GM19035 (cell line): ENCODE measurements around the gene C19orf85.
A peak's percentile ranks its signal among the peaks of the same experiment; 100 is the strongest.

ENCODE experiments used
- ATAC-seq: cut with Tn5 transposase; IDR thresholded peaks from one replicate; pipeline ENCODE4 v1.9.1; 2021; ENCODE audit not compliant: unreplicated experiment

The C19orf85 gene

DNA sequence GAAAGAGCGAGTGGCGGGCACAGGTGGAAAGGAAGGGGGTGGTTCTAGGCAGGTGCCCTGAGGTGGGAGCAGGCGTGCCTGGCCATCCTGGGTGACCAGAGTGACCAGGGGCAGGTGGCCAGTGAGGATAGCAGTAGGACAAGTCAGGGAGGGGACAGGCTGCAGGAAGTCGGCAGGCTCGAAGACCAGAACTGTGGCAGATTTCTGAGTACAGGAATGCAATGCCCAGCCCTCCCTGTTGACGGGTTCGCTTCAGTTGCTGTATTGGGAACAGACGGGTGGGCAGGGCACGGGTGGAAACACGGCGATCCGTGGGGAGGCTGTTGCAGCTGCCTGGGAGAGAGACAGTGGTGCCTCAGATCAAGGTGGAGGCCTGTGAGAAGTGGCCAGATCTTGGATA lies 13.8 kb upstream of the C19orf85 start:
- no peak for ATAC-seq

DNA sequence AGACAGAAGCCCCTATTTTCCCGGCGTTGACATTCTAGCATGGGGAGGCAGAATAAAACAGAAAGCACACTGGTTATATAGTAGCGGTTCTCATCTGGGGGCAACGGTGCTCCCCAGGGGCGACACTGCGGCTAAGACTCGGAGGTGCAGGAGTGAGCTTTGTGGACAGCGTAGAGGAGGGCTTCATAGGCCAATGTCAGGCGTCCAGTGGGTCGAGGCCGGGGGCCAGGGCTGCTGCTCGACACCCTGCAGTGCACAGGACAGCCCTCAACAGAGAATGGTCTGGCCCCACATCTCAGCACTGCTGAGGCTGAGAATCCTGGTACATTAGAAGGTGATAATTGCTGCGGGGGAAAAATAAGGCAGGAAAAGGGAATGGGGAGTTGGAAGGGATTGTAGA lies 13.4 kb upstream of the C19orf85 start:
- ATAC-seq, result no peak

DNA sequence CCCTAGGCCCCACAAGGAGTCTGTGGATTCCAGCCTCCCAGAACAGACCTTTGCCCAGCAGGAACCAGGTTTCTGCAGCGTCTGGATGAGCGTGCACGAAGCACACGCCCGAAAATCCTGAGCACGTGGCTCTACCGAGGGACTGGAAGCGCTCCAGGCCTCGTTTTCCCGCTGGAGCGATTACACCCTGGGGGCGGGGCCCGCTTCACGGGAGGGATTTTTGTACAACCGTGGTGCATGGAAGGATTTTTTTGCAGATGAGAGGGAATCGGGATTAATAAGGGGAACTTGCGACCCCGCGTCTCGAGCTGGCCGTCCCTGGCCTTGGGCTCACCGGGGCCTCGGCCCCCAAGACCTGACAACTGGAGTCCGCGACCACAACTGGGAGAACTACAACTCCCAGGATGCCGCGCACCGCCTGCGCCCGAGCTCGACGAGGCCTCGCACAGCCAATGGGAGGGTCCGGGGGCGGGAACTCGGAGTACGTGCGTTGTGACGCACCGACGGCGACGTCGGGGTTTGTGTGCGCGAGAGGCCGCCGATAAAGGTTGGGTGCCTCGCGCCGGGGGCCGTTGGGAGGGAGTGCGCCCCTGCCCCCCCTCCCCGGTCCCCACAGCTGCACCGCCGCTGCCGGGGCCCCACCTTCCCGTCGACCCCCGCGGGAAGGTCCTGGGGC lies 11.7 kb upstream of the C19orf85 start, which contains the start of gene ZNF628:
Gene ZNF628, plus strand, starts transcription at position 518 of the 676 bp plus-strand sequence. CDS start 3,294 bp downstream, outside the sequence.
- peak; percentile 88 for ATAC-seq

DNA sequence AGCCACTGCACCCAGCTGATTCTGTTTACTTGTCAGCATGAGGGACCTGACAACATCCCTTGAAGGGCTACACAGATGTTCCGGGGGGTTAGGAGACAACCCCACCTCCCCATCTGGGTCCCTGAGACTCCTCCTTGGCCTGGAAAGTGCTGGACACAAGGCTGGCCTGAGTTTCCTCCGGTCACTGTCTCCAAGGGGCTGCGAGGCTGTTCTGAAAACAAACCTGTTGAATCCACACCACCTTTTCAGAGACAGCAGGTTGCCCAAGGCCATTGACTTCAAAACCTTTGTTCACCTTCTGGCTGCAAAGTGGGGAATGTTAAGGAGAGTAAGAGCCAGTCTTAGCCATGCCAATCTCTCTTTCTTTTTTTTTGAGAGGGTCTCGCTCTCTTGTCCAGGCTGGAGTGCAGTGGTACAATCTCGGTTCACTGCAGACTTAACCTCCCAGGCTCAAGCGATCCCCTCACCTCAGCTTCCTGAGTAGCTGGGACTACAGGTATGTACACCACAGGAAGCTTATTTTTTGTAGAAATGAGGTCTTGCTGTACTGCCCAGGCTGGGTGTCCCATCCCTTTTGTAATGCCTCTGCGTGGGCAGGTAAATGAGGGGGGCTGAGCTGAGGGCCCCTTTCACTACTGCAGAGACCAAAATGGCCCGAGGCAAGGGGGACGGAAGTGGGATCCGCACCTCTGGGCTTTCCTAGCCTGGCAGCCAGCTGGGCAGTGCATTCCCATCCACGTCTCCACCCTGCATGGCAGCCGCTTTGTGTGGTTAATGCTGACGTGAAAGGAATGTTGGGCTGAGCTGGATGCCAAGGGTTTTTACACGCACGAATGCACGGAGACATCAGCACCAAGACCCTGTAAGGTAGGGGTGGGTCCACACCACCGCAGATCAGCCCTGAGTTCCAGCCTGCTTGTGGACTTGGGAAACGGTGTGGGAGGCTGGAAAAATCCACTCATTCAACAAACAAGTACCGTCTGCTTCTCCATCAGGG lies 10.0 kb upstream of the C19orf85 start:
- ATAC-seq, result no peak

DNA sequence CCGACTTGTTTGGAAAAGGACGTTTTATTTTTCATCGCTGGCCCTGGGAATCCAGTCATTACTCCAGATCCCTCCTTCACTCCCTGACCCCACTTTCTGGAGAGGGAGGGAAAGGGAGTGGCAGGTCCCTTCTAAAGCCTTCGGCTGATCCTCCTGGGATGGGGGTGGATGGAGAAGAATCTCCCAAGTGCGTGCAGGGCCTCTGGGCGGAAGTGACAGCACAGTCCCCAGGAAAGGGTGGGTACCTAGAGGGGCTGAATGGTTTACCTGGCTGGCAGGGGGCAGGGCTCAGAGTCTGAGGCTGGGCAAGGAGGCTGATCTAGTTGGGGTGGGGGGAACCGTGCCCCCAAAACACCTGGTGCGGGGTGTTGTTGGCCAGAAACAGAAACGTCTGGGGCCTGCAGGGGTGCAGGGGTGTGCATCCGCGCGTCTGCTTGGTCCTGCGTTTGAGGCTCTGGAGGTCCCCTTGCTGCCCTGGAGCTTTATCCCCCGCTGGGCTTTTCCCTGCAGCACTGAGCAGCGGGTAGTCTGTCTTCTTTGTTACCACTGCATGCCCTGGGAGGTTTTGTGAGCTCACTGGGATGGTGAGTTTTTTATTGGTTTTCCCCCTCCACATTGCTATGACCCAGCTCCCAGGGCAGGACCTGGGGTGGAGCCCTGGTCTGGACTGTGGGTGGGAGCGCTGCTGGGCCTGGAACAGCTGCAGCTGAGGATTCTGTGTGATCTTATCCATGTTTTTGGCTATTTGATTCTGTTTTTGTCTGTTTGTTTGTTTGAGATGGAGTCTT lies 8.9 kb upstream of the C19orf85 start:
- no peak for ATAC-seq

DNA sequence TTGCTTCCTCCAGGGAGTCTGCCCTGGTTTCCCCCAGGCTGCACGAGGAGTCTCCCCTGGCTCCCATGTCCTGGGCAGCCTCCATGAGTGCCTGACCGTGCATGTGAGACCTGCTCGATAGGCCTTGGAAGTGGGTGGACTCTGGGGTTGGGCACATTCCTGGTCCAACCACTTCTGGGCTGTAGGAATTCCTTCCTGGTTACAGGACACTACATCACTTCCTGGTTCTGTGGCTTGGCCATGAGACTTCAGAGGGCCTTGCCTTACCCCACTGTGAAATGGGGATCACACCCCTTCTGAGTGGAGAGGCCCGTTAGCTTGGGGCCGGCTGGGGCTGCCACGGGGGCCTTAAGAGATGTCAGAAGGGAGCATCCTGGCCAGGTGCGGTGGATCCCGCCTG lies 7.9 kb upstream of the C19orf85 start:
- no peak for ATAC-seq

DNA sequence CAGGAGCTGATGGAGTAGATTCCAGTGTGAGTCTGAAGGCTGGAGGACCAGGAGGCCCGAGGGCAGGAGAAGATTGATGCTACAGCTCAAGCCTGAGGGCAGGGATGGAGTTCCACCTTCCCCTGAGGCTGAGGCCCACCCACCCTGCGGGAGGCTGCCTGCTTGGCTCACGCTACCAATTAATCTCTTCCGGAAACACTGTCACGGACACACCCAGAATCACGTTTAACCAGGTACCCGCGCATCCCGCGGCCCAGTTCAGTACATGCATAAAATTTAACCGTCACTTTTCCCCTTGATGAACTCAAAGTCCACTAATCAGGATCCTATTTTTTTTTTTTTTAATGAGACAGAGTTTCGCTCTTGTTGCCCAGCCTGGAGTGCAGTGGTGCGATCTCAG lies 6.7 kb upstream of the C19orf85 start:
- no peak for ATAC-seq

DNA sequence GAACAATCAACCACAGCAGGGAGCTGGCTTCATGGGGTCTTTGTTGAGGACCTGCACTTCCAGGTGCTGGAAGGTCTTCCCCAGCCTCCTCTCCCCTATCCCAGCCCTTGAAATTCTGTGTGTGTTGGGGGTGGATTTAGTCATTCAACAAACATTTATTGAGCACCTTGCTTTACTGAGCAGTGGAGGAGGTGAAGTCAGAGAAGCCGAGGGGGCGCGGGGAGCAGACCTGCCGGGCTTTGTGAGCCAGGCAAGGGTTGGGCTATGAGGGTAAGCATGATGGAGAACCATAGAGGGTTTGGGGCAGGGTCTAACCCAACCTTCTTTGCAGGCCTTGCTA lies 3.5 kb upstream of the C19orf85 start:
- ATAC-seq, result no peak

DNA sequence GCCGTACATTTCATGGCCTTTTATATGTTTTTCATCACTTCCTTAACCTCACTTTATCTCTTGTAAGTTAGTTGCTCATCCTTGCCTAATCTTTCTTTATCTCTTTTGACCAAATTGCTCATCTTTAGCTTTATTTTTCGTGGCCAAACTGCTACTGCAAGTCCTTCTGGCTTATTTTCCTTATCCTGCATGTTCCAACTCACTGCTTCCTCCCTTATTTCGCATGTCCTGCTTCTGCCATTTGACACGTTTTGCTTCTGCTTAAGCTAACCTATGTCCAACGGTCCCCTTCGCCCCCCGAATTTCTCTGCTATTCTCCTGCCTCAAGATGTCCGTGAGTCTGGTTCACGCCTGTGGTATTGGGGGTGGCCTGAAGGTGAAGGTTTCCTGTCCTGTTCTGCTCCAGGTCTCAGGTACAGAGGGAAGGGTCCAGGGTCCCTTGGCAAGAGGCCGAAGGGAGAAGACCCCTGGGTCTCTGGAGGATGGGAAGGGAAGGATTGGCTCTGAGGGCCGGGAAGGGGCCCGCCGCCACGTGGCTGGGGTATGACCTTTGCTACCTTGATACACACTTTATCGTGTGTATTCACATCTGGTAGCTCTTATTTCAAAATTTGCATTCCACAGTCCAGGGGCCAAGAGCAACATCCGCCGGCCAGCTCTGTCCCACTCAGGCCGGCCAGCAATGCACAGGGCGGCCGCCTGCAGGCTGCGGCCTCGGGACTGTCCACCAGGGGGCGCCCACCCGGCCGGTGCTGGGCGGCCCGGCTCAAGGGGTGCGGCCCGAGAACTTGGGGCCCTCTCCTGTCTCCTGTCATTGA lies 2.9 kb upstream of the C19orf85 start:
- ATAC-seq, result no peak

DNA sequence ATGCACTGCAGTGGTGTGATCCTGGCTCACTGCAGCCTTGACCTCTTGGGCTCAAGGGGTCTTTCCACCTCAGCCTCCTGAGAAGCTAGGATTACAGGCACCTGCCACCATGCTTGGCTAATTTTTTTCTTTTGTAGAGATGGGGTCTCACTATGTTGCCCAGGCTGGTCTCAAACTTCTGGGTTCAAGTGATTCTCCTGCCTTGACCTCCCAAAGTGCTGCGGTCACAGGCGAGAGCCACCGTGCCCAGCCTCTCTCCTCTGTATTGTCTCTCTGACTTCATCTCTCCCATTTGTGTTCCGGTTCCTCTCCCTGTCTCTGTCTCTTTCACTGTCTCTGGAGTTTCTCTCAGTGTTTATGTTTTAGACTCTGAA lies 1.7 kb upstream of the C19orf85 start:
- ATAC-seq, result no peak

DNA sequence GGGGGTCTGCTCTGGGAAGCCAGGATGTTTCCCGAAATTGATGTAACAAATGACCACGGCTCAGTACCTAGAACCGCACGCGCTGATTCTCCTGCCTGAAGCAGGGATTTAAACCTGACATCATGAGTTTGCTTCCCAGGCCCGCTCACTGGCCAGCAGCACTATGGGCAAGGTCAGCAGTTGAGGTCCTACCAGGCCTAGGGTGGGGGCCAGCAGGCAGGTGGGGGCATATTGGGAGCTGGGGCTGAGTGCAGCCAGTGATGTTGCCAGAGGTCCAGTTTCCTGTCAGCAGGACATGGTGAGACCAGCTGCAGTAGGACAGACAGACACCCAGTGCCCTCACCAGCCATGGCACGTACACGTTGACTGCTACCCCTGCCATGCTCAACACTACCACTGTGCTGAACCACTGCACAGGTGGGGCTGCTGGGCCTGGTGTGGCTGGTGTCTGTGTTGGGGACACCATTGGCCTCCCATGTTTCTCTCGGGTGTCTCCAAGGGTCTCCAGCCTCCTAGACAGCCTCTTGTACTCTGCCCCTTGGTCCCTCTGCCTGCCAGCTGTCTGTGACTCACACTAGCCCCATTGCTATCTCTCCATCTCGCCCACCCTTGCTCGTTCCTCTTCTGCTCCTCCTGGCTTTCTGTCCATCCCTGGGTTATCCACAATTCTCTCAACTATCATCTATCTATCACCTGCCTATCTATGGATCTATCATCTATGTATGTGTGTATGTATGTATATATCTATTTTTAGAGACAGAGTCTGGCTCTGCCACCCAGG lies 1.1 kb upstream of the C19orf85 start:
- ATAC-seq, result no peak

DNA sequence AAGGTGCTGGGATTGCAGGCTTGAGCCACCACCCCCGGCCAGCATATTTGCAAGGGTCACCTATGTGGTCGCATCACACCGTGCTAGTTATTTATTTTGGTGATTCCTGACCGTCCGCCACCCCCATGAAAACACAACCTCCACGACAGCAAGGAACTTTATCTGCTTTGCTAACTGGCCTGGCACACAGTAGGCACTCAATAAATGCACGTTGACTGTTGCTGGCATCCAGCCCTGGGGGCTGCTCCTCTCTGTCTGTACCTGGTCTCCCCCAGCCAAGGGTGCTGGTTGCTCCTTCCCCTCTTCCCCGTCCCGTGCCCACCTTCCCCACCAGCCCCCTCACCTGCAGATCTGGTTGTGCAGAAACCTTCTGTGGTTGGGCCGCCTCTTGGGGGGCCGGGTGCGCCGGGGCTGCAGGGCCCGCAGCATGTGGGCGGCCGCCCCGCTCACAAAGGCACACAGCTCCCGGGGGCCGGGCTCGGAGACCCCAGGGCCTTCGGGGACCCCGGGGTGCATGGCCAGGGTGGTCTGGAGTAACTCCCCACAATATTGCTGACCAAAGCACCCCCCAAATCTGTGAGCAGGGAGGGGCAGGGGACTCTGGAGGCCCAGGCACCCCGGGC lies 401 bp downstream of the C19orf85 start:
- ATAC-seq, result no peak

DNA sequence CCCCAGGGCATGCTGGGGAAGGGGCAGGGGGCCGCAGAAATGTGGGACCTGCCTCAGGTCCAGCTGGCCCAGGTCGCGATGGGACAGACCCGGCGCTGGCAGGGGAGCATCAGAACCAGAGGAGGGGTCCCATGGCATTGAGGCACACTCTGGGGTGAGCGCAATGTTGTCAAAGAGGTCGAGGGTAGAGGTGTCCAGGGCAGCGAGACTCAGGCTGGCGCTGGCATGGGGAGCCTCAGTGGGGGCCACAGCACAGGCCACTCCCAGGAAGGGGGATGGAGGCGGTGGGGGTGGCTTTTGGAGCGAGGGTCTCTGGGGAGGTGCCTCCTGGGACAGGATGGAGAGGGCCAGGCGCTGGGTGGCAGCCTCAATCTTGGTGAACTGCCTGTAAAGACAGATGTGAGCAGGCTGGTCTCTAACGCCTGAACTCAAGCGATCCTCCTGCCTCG lies 944 bp downstream of the C19orf85 start:
- ATAC-seq, result no peak

DNA sequence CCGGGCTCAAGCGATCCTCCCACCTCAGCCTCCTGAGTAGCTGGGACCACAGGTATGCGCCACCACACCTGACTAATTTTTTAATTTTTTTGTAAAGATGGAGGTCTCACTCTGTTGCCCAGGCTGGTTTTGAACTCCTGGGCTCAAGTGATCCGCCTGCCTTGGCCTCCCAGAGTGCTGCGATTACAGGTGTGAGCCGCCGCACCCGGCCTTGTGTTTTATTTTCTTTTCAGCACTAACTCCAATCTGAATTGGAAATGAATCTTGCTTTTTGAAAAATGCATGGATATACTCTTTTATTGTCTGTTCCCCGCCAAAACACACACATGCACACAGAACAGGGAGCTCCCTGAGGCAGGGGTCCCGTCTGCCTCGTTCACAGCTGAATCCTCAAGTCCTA lies 1.8 kb downstream of the C19orf85 start:
- no peak for ATAC-seq

DNA sequence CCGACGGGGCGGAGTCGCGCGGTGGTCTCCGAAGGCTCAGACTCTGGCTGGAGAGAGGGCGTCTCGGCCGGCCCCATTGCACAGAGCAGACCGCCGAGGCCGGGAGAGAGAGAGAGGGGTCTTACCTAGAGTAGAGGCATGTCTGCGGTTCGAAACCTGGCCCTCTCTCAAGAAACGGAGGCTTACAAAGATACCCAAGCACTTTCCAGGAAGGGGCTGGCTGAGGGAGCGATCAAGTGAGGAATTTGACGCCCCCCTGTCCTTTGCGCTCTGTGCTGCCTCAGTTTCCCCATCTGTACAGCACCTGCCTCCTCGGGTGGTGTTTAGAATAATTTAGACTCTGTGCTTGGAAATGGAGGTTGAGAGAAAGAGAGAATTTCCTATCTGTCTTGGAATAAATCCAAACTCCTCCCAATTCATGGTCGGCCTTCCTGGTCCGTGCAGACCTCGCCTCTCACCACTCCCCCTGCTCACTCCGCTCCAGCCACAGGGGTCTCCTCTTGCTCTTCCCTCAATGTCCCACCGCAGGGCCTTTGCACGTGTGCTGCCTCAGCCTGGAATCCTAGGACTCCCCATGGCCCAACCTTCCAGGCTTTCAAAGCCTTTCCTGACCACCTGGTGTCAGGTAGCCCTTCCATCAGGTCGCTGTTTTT lies 2.5 kb downstream of the C19orf85 start:
- ATAC-seq, result no peak

DNA sequence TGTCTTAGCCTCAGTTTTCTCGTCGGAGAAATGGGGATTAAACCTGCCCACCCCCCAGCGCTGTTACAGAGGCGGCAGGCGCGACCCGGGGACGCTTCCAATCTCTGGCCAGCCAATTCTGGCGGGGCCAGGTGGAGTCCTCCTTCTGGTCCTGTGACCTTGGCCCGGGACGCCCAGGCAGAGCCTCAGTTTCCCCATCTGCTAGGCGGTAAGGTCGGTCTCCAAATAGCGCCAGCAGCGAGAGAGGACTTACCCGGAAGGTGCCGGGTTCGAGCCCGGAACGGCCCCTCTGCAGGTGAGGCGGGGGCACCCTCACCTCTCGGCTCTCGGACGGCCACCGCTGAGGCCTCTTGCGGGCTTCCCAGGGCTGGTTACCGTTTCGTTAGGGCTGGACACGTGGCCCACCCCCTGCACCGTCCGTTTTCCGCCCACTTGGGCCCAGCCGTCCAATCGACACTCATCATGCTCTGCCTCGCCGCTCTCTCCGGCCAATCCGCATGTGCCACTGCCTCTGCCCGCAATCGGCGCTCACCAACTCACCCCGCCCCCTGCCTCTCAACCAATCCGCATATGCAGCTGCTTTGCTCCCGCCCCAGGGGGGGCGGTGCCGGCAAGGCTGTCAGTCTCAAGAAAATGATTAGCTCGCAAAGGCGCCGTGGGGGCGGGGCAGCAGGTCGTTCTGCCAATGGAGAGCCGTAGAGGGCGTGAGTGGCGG lies 3.1 kb downstream of the C19orf85 start, which contains the start of gene ISOC2:
Gene ISOC2, minus strand, starts transcription at position 384 of the 715 bp plus-strand sequence. CDS start 5,156 bp downstream, outside the sequence.
- ATAC-seq, result peak; percentile 94

DNA sequence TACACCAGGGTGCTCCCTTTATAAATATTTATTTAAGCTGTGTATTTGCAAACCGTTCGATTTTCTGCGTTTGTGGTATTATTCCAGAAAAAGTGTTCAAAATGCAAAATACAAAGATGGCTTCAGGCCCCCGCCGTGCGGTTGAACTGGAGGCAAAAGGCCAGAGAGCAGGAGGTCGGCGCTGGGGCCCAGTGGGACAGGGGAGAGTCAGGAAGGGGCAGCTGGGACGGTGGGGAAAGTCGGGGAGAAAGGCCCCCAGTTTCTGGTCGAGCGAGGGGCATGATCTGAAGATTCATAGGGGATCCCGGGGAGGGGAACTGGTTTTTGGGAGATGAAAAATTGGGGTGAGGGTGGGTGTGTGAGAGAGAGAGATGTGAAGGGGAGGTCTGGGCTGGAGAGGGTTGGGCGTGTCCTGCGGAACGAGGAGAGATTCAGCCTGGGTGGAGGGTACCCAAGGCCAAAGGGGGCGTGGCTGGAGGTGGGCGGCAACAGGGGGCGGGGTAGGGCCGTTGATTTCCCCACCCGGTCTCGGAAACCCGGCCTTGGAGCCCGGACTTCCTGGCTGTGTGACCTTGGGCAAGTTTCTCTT lies 3.8 kb downstream of the C19orf85 start:
- ATAC-seq, result no peak
